NCI-H2227 (cell line): Measurements from ENCODE around the gene OCLN.
A peak's percentile ranks its signal among the peaks of the same experiment; 100 is the strongest.
"Not testable (repeated sequence)": the region's sequence is repeated elsewhere in the genome, so short reads cannot be mapped to it uniquely, and the experiment has no call there.

Experiments used
- DNase-seq: peaks from one replicate; lab custom pipeline; 2025; ENCODE audit not compliant: unreplicated experiment; lab: John Stamatoyannopoulos, UW

OCLN gene, protein sequence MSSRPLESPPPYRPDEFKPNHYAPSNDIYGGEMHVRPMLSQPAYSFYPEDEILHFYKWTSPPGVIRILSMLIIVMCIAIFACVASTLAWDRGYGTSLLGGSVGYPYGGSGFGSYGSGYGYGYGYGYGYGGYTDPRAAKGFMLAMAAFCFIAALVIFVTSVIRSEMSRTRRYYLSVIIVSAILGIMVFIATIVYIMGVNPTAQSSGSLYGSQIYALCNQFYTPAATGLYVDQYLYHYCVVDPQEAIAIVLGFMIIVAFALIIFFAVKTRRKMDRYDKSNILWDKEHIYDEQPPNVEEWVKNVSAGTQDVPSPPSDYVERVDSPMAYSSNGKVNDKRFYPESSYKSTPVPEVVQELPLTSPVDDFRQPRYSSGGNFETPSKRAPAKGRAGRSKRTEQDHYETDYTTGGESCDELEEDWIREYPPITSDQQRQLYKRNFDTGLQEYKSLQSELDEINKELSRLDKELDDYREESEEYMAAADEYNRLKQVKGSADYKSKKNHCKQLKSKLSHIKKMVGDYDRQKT

GRCh38 chr5:69492391-69492922 is at the start of gene OCLN:
OCLN (plus strand) TSS chr5:69492790; CDS start chr5:69504245, 11,455 bp downstream.
- peak; percentile 72 for DNase-seq

GRCh38 chr5:69444127-69444754 is 48.3 kb upstream of the OCLN start:
- no peak for DNase-seq

- no peak for DNase-seq
Measured at GRCh38 chr5:69449511-69449910, 43.1 kb upstream of the OCLN start.

DNA sequence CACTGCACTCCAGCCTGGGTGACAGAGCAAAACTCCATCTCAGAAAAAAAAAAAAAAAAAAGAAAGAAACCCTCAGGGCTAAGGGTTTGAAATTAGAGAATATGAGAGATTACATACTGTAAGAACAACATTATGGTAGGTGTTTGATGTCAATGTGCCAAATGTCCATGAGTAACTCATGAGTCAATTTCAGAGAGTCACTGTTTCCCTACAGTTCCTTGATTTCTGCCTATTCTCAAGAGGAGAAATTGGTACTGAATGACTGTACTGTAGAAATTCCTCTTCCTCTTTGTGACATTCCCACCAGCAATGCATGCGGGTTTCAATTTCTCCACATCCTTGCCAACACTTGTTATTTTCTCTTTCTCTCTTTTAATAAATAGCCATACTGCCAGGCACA is 42.5 kb upstream of the OCLN start:
- no peak for DNase-seq

DNA sequence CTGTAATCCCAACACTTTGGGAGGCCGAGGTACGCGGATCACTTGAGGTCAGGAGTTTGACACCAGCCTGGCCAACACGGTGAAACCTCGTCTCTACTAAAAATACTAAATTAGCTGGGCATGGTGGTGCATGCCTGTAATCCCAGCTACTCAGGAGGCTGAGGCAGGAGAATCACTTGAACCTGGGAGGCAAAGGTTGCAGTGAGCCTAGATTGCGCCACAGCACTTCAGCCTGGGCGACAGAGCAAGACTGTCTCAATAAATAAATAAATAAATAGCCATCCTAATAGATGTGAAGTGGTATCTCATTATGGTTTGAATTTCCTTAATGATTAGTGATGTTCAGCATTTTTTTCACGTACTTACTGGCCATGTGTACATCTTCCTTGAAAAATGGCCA is 42.1 kb upstream of the OCLN start:
- not testable (repeated sequence) for DNase-seq

GRCh38 chr5:69451941-69452647 is 40.5 kb upstream of the OCLN start:
- DNase-seq = no peak

GRCh38 chr5:69453487-69453886 is 39.1 kb upstream of the OCLN start:
- not testable (repeated sequence) for DNase-seq

DNA sequence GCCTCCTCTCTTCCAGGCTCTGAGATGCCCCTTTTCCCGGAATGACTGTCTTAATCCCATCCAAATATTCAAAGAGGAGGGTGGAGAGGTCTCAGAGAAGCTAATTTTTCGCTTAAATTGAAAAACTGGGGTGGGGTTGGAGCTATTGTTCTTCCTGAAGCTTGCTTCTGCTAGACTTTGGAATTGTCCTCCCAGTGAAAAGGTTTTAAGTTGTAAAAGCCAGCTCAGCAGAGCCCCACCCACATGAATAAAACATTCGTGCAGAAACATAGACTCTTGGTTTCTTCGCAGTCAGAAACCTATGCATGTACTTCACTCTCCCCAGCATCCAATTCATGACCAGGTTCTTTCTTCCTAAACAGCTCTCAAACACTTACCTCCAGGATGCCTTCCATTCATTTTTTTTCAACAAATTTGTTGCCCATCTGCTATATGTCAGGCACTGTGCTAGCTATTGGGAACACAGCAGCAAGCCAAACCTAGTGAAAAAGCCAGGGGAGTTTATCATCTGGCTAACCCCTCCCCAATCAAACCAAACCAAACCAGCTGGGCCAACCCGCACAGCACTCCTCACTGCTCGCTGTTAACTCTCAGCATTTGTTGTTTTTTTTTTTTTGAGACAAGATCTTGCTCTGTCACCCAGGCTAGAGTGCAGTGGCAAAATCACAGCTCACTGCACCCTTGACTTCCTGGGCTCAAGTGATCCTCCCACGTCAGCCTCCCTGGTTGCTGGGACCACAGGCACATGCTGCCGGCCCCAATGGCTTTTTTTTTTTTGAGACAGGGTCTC is 37.9 kb upstream of the OCLN start:
- DNase-seq = no peak

GRCh38 chr5:69455428-69455988 is 37.1 kb upstream of the OCLN start:
- DNase-seq = not testable (repeated sequence)

- DNase-seq = no peak
Measured at GRCh38 chr5:69462170-69462569, 30.4 kb upstream of the OCLN start.

DNA sequence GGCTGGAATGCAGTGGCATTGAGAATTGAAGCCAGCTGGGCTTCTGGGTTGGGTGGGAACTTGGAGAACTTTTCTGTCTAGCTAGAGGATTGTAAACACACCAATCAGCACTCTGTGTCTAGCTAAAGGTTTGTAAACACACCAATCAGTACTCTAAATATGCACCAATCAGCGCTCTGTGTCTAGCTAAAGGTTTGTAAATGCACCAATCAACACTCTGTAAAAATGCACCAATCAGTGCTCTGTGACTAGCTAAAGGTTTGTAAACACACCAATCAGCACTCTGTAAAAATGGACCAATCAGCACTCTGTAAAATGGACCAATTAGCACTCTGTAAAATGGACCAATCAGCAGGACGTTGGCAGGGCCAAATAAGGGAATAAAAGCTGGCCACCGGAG is 26.2 kb upstream of the OCLN start:
- DNase-seq = not testable (repeated sequence)

DNA sequence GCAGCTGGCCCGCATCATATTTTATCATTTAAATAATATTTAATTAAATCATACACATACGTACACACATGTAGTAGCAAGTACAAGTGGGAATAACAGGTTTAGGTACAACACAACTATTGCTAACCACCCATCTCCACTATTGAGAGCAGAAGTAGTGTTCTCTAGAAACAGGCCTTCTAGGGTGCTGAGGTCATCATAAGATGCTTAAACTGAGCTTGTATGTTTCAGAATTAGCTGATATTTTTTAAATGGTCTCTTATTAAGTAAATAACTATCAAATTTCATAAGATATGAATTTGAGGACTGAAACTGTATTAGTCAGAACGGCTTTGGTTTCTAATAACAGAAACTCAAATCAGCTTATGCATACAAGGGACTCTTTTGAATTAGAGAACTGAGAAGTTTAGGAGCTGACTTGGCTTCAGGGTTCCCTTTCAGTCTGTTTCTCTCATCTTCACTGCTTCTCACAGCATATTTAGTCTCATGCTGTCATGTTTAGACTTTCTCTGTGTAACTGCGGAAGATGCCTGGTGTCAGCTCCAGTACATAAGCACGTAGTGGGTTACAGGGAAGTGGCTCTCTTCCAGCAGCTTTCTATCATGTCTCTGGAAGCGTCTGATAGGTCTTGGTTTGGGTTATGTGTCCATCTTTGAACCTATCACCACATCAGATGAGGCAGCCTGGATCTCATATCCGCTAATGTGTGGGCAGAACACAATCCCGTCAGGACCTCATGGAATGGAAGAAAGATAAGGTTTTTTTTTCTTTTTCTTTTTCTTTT is 25.0 kb upstream of the OCLN start:
- DNase-seq = no peak

DNA sequence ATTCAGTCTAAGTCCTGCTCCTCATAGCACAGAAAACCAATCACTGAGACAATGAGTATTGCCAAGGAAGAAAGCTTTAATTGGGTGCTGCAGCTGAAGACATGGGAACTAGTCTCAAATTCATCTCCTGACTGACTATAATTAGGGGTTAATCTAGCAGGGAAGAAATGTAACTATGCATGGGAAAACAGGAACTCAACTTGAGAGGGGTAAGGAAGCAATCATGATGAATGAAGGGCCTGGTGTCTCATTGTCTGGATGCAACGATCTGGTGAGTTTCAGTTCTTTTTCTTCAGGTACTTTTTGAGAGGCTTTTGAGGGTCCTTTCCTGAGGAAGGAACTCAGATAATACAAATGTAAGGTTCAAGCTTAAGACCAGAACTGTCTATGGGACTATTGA is 24.0 kb upstream of the OCLN start:
- DNase-seq = no peak

DNA sequence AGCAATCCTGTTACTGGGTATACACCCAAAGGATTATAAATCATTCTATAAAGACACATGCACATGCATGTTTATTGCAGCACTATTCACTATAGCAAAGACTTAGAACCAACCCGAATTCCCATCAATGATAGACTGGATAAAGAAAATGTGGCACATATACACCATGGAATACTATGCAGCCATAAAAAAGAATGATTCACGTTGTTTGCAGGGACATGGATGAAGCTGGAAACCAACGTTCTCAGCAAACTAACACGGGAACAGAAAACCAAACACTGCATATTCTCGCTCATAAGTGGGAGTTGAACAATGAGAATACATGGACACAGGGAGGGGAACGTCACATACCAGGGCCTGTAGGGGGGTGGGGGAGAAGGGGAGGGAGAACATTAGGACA is 21.1 kb upstream of the OCLN start:
- DNase-seq = not testable (repeated sequence)

DNA sequence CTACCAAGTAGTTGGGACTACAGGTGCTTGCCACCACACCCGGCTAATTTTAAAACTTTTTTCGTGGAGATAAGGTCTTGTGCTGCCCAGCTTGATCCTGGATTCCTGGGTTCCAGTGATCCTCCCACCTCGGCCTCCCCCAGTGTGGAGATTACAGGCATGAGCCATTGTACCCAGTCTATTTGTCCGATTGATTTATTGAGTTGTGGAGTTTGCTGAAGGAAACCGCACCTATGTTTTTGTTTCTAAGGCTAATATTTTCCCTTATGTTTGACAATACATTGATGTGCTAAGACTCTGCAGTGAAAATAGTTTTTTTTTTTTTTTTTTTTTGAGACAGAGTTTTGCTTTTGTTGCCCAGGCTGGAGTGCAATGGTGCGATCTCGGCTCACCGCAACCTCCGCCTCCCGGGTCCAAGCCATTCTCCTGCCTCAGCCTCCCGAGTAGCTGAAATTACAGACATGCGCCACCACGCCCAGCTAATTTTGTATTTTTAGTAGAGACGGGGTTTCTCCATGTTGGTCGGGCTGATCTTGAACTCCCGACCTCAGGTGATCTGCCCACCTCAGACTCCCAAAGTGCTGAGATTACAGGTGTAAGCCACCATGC is 20.0 kb upstream of the OCLN start:
- not testable (repeated sequence) for DNase-seq

- no peak for DNase-seq
Measured at GRCh38 chr5:69477170-69477569, 15.4 kb upstream of the OCLN start.

- not testable (repeated sequence) for DNase-seq
Measured at GRCh38 chr5:69478296-69478695, 14.3 kb upstream of the OCLN start.

GRCh38 chr5:69484891-69485290 is 7.7 kb upstream of the OCLN start:
- DNase-seq = no peak

- DNase-seq = no peak
Measured at GRCh38 chr5:69485471-69485870, 7.1 kb upstream of the OCLN start.
